Measurements from ENCODE around the gene RILPL2. TPM values are rescaled to one million over a fixed set of nuclear protein-coding genes. Genes with fewer than 3 reads are reported as not detected.

Gene RILPL2
- total and polyA plus RNA-seq, 2 experiments from 2014 or later, result 2.8 to 4.4 TPM

DNA sequence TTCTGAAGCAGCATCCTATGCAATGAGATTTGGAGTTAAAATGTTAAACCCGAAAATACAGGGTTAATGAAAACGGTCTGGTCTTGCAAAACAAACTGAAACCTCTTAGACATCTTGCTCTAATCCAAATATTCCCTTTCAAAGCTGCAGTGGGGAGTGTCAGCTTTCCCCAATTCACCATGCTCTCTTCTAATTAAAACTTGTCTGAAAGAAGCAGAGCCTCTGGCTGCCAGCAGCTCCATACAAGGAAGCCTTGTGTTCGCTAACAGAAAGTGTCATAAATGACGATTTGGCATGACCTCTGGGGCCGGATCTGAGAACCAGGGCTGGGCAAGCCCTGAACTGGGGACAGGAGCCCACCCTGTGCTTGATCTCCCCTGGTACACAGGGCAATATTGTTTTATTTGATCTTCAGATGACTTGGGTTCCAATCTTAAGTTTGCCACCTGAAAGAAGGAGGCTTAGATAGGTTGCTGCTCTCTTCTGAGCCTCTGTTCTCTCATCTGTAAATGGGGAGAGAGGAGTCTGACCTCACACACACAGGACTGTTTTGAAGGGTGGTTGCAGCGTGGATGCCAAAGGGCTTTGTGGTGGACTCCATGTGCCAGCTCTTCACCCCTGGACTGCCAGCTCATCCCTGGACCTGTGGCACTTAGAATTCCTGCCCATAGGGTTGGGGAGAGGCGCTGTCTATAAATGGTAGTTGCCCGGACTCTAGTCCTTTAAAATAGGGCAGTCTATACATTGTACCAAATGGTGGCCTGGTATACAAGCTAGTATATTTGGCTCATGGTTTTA is 44.7 kb downstream of the RILPL2 start:
- Histone ChIP-seq H2AFZ (no peak overlapping the region), H3K27me3 (replicated peaks; ENCODE audit: insufficient read depth) (no peaks in the 10 kb centered on the region), H3K9me3 (ENCODE audit: low read depth) (no peaks in the 10 kb centered on the region), H3K27ac (no peak overlapping the region; the same call in 1 of the 2 replicates), H3K36me3 (ENCODE audit: low read depth) (peaks cover 60% of the 10 kb centered on the region), H3K4me3 (0 out of 2 replicates have a peak overlapping the region, but pooled peaks have one; percentile 80), H3K4me1 (ENCODE audit: insufficient read depth) (peaks cover 30% of the 10 kb centered on the region), H3K4me2 (ENCODE audit: unreplicated experiment) (peak overlapping the region; percentile 43), H3K79me2 (ENCODE audit: insufficient read depth) (peaks cover 90% of the 10 kb centered on the region), H3F3A (ENCODE audit: insufficient read depth) (peaks cover 53% of the 10 kb centered on the region), H3K9ac (peak overlapping the region; percentile 27; the same call in 1 of the 2 replicates), H4K20me1 (ENCODE audit: insufficient read depth) (no peaks in the 10 kb centered on the region), H3K9me2 (ENCODE audit: insufficient read depth) (no peaks in the 10 kb centered on the region)
- in situ Hi-C loops (cut with MboI), result no loop called here
- TF ChIP-seq EZH2 (IDR thresholded peaks at IDR 0.05; ENCODE audit: insufficient read depth, poor library complexity, severe bottlenecking), result no peak
- no peak for TF ChIP-seq EZH2phosphoT487 (IDR thresholded peaks at IDR 0.05; ENCODE audit: insufficient read depth, low read depth)
- peak; percentile 45 for DNase-seq
- 43 to 47% methylated on average over 8 of the region's 8 CpGs for WGBS, 2 experiments (ENCODE audit: low coverage in 1 of 2, low lambda C conversion rate in 2 of 2, missing lambda C conversion rate in 2 of 2)

DNA sequence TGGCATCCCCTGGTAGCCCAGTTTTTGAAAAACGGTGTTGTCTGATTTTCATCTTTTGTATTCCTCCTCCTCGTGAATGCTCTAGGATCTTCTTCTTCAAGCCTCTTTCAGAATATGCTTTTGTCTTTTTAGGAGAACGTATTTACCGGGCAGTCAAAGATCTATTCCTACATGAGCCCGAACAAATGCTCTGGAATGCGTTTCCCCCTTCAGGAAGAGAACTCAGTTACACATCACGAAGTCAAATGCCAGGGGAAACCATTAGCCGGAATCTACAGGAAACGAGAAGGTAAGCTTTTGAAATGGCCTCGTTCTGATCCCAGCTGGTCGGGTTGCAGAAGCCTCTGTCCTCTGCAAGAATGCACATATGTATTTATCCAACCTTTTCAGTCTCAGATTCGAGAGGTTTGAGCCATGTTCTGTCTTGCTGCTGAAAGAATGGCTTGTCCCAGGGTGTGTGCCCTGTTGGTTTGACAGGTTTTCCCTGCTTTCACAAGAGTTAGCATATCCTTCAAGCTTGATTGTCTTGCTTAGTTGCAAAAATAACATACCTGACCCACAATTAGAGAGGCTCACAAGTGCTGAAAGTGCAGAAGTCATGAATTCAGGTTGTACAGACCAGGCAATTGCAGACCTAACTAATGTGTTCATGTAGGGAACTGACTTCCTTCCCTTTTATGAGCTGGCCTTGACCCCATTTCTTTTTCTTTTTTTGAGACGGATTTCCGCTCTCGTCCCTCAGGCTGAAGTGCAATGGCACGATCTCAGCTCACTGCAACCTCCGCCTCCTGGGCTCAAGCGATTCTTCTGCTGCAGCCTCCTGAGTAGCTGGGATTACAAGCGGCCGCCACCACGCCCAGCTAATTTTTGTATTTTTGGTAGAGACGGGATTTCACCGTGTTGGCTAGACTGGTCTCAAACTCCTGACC is 45.7 kb downstream of the RILPL2 start:
- H3K4me3 ChIP-seq, result peak overlapping the region; percentile 80
- H3K79me2 ChIP-seq (ENCODE audit: insufficient read depth), result peaks cover 90% of the 10 kb centered on the region
- H3F3A ChIP-seq (ENCODE audit: insufficient read depth), result peaks cover 44% of the 10 kb centered on the region
- H3K36me3 ChIP-seq (ENCODE audit: low read depth), result peaks cover 50% of the 10 kb centered on the region
- WGBS, 2 experiments (ENCODE audit: low coverage in 1 of 2, low lambda C conversion rate in 2 of 2, missing lambda C conversion rate in 2 of 2), result 34 to 39% methylated on average over 23 of the region's 23 CpGs
- peak overlapping the region; percentile 67 for H3K27ac ChIP-seq
- no peak overlapping the region for H2AFZ ChIP-seq
- no peaks in the 10 kb centered on the region for H3K9me3 ChIP-seq (ENCODE audit: low read depth)
- H3K27me3 ChIP-seq (replicated peaks; ENCODE audit: insufficient read depth), result no peaks in the 10 kb centered on the region
- in situ Hi-C loops (cut with MboI), result no loop called here
- H3K9me2 ChIP-seq (ENCODE audit: insufficient read depth), result no peaks in the 10 kb centered on the region
- TF ChIP-seq EZH2 (IDR thresholded peaks at IDR 0.05; ENCODE audit: insufficient read depth, poor library complexity, severe bottlenecking) (no peak), EZH2phosphoT487 (IDR thresholded peaks at IDR 0.05; ENCODE audit: insufficient read depth, low read depth) (no peak)
- H3K4me2 ChIP-seq (ENCODE audit: unreplicated experiment), result peak overlapping the region; percentile 99
- peaks cover 30% of the 10 kb centered on the region for H3K4me1 ChIP-seq (ENCODE audit: insufficient read depth)
- no peaks in the 10 kb centered on the region for H4K20me1 ChIP-seq (ENCODE audit: insufficient read depth)
- DNase-seq, result peak; percentile 36
- H3K9ac ChIP-seq, result peak overlapping the region; percentile 90

DNA sequence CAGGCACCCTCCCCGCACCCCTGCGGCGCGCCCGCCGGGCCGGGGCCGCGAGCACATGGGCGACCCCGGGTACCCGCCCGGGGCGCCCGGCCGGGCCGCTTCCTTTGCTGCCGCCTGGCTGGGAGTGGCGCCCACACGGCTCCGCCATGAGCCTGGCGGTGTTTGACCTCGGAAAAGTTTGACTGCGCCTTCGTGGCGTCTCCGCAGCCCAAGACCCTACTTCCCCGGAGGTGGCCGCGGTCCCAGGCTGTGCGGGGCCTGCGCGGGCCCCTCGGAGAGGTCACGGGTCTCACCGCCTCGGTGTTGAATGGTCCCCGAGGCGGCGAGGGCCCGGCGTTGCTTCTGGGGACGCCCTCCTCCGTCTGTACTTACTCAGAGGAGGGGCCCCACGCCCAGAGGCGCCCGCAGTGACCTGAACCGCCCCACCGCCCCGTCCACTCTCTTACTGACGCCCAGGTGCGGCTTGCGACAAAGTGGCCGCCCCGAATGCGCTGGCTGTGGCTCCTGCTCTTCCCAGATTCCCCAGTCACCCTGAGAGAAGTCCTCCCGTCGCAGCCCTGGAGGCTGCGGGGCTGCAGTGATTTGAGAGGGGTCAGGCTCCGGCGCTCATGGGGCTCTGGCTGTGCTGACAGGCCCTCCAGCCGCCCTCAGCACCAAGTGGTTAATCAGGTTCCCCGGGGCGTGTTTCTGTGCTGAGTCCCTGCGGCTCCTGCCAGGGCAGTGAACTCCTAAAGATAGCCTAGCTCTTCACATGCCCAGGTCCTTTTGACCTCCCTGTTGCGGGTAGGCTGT is 46.7 kb downstream of the RILPL2 start:
- WGBS, 2 experiments (ENCODE audit: low coverage in 1 of 2, low lambda C conversion rate in 2 of 2, missing lambda C conversion rate in 2 of 2), result 1 to 3% methylated on average over 43 to 48 of the region's 66 CpGs
- Histone ChIP-seq H3K4me3 (peak overlapping the region; percentile 80), H4K20me1 (ENCODE audit: insufficient read depth) (no peaks in the 10 kb centered on the region), H3K9me2 (ENCODE audit: insufficient read depth) (no peaks in the 10 kb centered on the region), H3F3A (ENCODE audit: insufficient read depth) (peaks cover 51% of the 10 kb centered on the region), H3K36me3 (ENCODE audit: low read depth) (peaks cover 42% of the 10 kb centered on the region), H2AFZ (no peak overlapping the region; the same call in 1 of the 2 replicates), H3K9me3 (ENCODE audit: low read depth) (no peaks in the 10 kb centered on the region), H3K27ac (peak overlapping the region; percentile 67), H3K27me3 (replicated peaks; ENCODE audit: insufficient read depth) (no peaks in the 10 kb centered on the region), H3K4me1 (ENCODE audit: insufficient read depth) (peaks cover 36% of the 10 kb centered on the region), H3K79me2 (ENCODE audit: insufficient read depth) (peaks cover 90% of the 10 kb centered on the region), H3K4me2 (ENCODE audit: unreplicated experiment) (peak overlapping the region; percentile 99), H3K9ac (peak overlapping the region; percentile 90)
- DNase-seq, result peak; percentile 81
- in situ Hi-C loops (cut with MboI), result no loop called here
- TF ChIP-seq EZH2phosphoT487 (IDR thresholded peaks at IDR 0.05; ENCODE audit: insufficient read depth, low read depth) (no peak), EZH2 (IDR thresholded peaks at IDR 0.05; ENCODE audit: insufficient read depth, poor library complexity, severe bottlenecking) (no peak)

Measured in GM23248 (cell line).